Adrenal gland (tissue), 12 donors: ENCODE data around the gene GRAMD1B. TPM values are rescaled to one million over a fixed set of nuclear protein-coding genes. Genes with fewer than 3 reads are reported as not detected.
A peak's percentile ranks its signal among the peaks of the same experiment; 100 is the strongest.

ENCODE experiments used
- DNase-seq, 7 donors: peaks; one replicate each; pipeline ENCODE4 v3.0.0-alpha.2; 2019 to 2020
- H3K27ac ChIP-seq, 5 donors: fragments of 200-600 bp; sonication (generic) in 4 of 5; 1 replicate in 3 of 5; 2 replicates in 2 of 5; pipeline versions ENCODE4 v1.5.1 to v1.8.0; 2016 to 2020; ENCODE audit warnings: mild to moderate bottlenecking in 1 of 5
- H3K27me3 ChIP-seq: fragments of 200-600 bp; 2 replicates; pipeline ENCODE4 v1.8.0; 2021
- H3K36me3 ChIP-seq, 2 donors: fragments of 200-600 bp; replicated peaks in 1 of 2; 1 replicate in 1 of 2; 2 replicates in 1 of 2; pipeline versions ENCODE4 v1.5.1 to v1.8.0; 2018 to 2022
- H3K4me1 ChIP-seq, 2 donors: fragments of 200-600 bp; replicated peaks in 1 of 2; 1 replicate in 1 of 2; 2 replicates in 1 of 2; pipeline versions ENCODE4 v1.5.1 to v1.8.0; 2018 to 2021
- H3K4me3 ChIP-seq, 4 donors: fragments of 200-600 bp; sonication (generic) in 3 of 4; one replicate each; pipeline ENCODE4 v1.5.1; 2016 to 2018
- H3K9me3 ChIP-seq, 3 donors: fragments of 200-600 bp; sonication (generic) in 1 of 3; replicated peaks in 1 of 3; 1 replicate in 2 of 3; 2 replicates in 1 of 3; pipeline versions ENCODE4 v1.5.1 to v1.8.0; 2016 to 2021
- POLR2A ChIP-seq, 2 donors: fragments of 450-650 bp; IDR thresholded peaks; one replicate each; pipeline ENCODE4 v1.6.1; 2017; ENCODE audit warnings: antibody characterized with exemption in 2 of 2, mild to moderate bottlenecking in 2 of 2, moderate library complexity in 1 of 2
- WGBS, 4 donors: extraction: QIAGEN DNeasy Blood & Tissue Kit in 2 of 4; methylation state at CpG; one replicate each; pipeline versions ENCODE4 v1.1.5 to v1.1.7; 2013 to 2017; 5-methylcytosine and 5-hydroxymethylcytosine counted together
- intact Hi-C, 2 donors: fragments of 100-400 bp; cut with DNase I; formaldehyde crosslinking; loops; one replicate each; pipeline versions ENCODE4 v1.14.1 to v1.15.0; 2022 to 2023
- polyA plus RNA-seq, 3 donors: library from polyadenylated mRNA; stranded (reverse); fragments of 200-250 nt in 2 of 3; fragments of 350-450 nt in 1 of 3; fragmentation: Illumina TruSeq in 1 of 3; extraction: RNeasy Lipid Tissue Mini Kit (QIAGEN cat#74804) in 1 of 3; gene quantifications; one replicate each; pipeline ENCODE4 v1.2.3, GENCODE V29; 2013 to 2014
- total RNA-seq, 9 donors: library from RNA; depleted of rRNA in 4 of 9; stranded (reverse); fragments of >200 nt in 4 of 9; fragments of 120-200 nt in 1 of 9; fragmentation: NEBNext Ultra II Directional in 1 of 9; extraction: Animal tissue kit (Norgen Biotek cat#: 25700) in 1 of 9; gene quantifications; one replicate each; pipeline versions ENCODE4 v1.1.0 to v1.2.4, GENCODE V29; 2013 to 2023
- TF ChIP-seq, protein P1 (sequence below), 6 experiments: fragments of 450-650 bp in 4 of 6; fragments of 200-600 bp in 2 of 6; sonication (generic) in 1 of 6; IDR thresholded peaks; 1 replicate in 5 of 6; 2 replicates in 1 of 6; pipeline versions ENCODE4 v1.5.1 to v1.8.0; 2016 to 2021; ENCODE audit warnings: antibody characterized with exemption in 6 of 6, mild to moderate bottlenecking in 2 of 6, moderate library complexity in 1 of 6
- donor health status: healthy with polysubstance abuse.
- donor health status: Bipolar disorder and iron deficiency.
- donor health status: DM: yes; HTN: yes; CAD: no.
- donor health status: DM: no; HTN: no; CAD: no.
- donor health status: DM: no; HTN: no; CAD: no.
- donor health status: DM: yes; HTN: yes; CAD: no.

Gene GRAMD1B
- total and polyA plus RNA-seq, 12 donors: 101 to 1,898 (median 285) TPM

DNA sequence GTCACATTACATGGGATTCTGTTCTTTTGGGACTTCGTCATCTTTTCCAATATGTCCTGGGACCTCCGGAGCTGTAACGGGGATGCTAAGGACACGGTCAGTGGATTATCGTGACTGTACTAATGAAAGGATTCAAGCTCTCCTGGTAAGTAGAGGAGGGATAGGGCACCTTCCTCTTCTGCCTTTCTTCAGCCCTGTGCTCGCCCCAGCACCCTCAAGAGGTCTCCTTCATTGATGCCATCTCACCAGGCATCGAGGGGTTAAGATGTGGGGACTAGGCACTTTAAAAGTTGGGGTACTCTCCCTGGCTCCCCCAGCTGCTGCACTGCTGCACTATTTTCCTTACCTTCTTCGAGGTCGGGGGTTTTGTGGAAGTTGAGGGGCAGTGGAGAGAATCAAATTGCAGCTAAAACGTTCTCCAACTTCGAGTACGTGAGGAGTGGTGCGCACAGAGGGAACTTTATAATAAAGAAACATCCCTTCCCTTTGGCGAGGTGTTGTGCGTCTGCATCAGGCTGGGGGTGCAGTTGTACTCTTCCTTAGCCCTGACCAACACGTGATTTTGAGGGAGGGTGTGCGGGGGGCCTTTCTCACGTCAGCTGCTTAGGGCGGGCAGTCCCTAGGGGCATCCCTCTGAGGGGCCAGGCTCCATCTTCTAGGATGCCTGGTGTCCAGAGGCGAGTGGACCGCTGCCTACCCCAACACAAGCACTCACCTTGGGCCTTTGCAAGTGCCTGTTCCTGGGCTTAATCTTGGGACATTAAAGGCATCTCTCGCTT is 96.1 kb downstream of the GRAMD1B start:
- 63 to 71% (median 66%) methylated on average over 20 to 22 of the region's 22 CpGs for WGBS, 4 donors
- Histone ChIP-seq H3K36me3 (no peaks in the 10 kb centered on the region), H3K27ac (peak overlapping the region in 3 of 5 donors; percentile 58 to 73 (median 72)), H3K4me3 (peak overlapping the region in 1 of 4 donors; percentile 50), H3K9me3 (no peaks in the 10 kb centered on the region), H3K4me1 (peaks cover 19 to 63% of the 10 kb centered on the region in 2 donors), H3K27me3 (no peaks in the 10 kb centered on the region)
- TF ChIP-seq, protein P1, sequence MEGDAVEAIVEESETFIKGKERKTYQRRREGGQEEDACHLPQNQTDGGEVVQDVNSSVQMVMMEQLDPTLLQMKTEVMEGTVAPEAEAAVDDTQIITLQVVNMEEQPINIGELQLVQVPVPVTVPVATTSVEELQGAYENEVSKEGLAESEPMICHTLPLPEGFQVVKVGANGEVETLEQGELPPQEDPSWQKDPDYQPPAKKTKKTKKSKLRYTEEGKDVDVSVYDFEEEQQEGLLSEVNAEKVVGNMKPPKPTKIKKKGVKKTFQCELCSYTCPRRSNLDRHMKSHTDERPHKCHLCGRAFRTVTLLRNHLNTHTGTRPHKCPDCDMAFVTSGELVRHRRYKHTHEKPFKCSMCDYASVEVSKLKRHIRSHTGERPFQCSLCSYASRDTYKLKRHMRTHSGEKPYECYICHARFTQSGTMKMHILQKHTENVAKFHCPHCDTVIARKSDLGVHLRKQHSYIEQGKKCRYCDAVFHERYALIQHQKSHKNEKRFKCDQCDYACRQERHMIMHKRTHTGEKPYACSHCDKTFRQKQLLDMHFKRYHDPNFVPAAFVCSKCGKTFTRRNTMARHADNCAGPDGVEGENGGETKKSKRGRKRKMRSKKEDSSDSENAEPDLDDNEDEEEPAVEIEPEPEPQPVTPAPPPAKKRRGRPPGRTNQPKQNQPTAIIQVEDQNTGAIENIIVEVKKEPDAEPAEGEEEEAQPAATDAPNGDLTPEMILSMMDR (IDR thresholded peaks at IDR 0.05): no peak
- no peak for TF ChIP-seq POLR2A (IDR thresholded peaks at IDR 0.05)
- intact Hi-C loops: no loop called here
- DNase-seq: no peak

DNA sequence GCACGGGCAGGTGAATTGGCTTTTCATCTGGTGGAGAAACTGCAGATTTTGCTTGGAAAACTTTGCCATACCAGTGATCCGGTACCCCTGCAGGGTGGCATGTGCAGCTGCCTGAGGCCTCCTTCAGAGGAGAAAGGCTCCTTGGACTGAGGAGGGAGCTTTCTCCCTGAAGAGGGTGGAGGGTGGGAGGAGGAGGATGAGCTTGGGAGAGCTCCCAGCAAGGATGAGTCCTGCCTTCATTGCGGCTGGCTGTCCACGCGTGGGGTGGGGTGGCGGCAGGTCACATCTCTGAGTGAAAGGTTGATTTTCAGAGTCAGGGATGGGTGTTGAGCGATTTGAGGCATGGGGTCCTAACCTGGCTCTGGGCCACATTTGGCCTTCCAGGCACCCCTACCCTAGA is 96.8 kb downstream of the GRAMD1B start:
- Histone ChIP-seq H3K9me3 (no peaks in the 10 kb centered on the region), H3K4me1 (peaks cover 14 to 66% of the 10 kb centered on the region in 2 donors), H3K27me3 (no peaks in the 10 kb centered on the region), H3K27ac (peak overlapping the region in 3 of 5 donors; percentile 16 to 72 (median 29)), H3K4me3 (no peak overlapping the region), H3K36me3 (no peaks in the 10 kb centered on the region)
- WGBS, 4 donors: 69 to 91% (median 71%) methylated on average over 2 to 7 of the region's 7 CpGs
- DNase-seq: no peak
- intact Hi-C loops: no loop called here
- no peak for TF ChIP-seq POLR2A (IDR thresholded peaks at IDR 0.05)
- TF ChIP-seq, protein P1 (IDR thresholded peaks at IDR 0.05): no peak

DNA sequence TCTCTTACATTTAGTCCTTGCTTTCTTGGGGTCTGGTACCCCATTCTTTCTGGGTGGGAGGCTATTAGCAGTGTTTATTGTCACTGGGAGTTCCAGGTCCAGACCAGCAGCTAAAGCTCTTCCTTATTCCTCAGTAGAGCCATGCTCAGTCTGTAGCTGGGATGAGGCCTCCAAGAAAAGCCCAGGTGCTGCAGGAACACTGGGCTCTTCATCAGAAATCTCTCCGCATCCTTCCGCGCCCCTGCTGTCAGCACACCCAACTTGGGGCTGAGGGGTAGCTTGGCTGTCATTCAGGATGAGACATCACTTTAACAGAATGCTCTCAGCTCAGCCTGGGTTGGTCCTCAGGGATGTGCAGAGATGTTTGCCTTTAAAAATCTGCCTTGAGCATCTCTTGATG is 97.5 kb downstream of the GRAMD1B start:
- Histone ChIP-seq H3K27ac (peak overlapping the region in 2 of 5 donors; percentile 3 to 34), H3K4me3 (no peak overlapping the region), H3K4me1 (peaks cover 10 to 68% of the 10 kb centered on the region in 2 donors), H3K9me3 (no peaks in the 10 kb centered on the region), H3K27me3 (no peaks in the 10 kb centered on the region), H3K36me3 (no peaks in the 10 kb centered on the region)
- DNase-seq: no peak
- TF ChIP-seq POLR2A (IDR thresholded peaks at IDR 0.05): no peak
- TF ChIP-seq, protein P1 (IDR thresholded peaks at IDR 0.05): no peak
- intact Hi-C loops: no loop called here
- WGBS, 4 donors: 88 to 100% (median 94%) methylated on average over 3 of the region's 3 CpGs

DNA sequence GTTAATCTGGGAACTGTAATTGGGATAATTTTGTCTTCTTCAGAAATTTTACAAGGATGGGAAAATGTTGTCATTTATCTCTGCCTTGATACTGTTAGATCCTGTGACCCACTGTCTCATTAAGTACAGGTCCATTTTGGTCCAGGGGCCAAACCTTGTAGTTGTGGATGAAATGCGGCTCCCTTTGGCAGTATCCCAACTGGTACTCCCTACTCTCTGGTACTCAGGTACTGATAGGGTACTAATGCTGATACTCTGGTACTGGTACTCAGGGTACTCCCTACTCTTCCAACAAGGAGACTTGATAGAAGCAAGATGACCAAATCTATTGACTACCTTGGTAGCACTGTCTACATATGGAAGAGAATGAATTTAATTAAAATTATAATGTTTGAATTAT is 97.9 kb downstream of the GRAMD1B start:
- intact Hi-C loops: no loop called here
- no peaks in the 10 kb centered on the region for H3K36me3 ChIP-seq
- 77 to 93% (median 90%) methylated on average over 1 of the region's 1 CpG for WGBS, 4 donors
- peak in 1 of 7 donors; percentile 47 for DNase-seq
- H3K9me3 ChIP-seq: no peaks in the 10 kb centered on the region
- peak overlapping the region in 1 of 5 donors; percentile 34 for H3K27ac ChIP-seq
- H3K4me3 ChIP-seq: no peak overlapping the region
- H3K4me1 ChIP-seq: peaks cover 10 to 64% of the 10 kb centered on the region in 2 donors
- TF ChIP-seq POLR2A (IDR thresholded peaks at IDR 0.05): no peak
- TF ChIP-seq, protein P1 (IDR thresholded peaks at IDR 0.05): no peak
- no peaks in the 10 kb centered on the region for H3K27me3 ChIP-seq
